22Rv1 (cell line): ENCODE results near the gene E2F2.

Source experiments
- ZFX ChIP-seq: fragments of 450-650 bp; IDR thresholded peaks from 2 replicates; pipeline ENCODE4 v1.6.1; 2017; ENCODE audit warnings: antibody characterized with exemption, borderline replicate concordance
- TF ChIP-seq, protein P1 (sequence below): fragments of 450-650 bp; IDR thresholded peaks from 2 replicates; pipeline ENCODE4 v1.5.1; 2017; ENCODE audit warnings: mild to moderate bottlenecking

GRCh38 chr1:23548704-23549143 lies 17.7 kb upstream of the E2F2 start:
- TF ChIP-seq, protein P1, sequence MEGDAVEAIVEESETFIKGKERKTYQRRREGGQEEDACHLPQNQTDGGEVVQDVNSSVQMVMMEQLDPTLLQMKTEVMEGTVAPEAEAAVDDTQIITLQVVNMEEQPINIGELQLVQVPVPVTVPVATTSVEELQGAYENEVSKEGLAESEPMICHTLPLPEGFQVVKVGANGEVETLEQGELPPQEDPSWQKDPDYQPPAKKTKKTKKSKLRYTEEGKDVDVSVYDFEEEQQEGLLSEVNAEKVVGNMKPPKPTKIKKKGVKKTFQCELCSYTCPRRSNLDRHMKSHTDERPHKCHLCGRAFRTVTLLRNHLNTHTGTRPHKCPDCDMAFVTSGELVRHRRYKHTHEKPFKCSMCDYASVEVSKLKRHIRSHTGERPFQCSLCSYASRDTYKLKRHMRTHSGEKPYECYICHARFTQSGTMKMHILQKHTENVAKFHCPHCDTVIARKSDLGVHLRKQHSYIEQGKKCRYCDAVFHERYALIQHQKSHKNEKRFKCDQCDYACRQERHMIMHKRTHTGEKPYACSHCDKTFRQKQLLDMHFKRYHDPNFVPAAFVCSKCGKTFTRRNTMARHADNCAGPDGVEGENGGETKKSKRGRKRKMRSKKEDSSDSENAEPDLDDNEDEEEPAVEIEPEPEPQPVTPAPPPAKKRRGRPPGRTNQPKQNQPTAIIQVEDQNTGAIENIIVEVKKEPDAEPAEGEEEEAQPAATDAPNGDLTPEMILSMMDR: no peak
- TF ChIP-seq ZFX: no peak
